ENCODE results near the gene EIF5A2.

The EIF5A2 gene

GRCh38 chr3:170908235-170909116 is at the start of gene EIF5A2:
TSS of gene EIF5A2 (minus strand) at chr3:170908637. CDS start at chr3:170907806, 831 bp downstream.
- TF ChIP-seq CTCF (IDR thresholded peaks at IDR 0.05; ENCODE audit: extremely low read depth, missing control alignments), result no peak
- DNase-seq (ENCODE audit: low spot score), result peak; percentile 92

- TF ChIP-seq CTCF (IDR thresholded peaks at IDR 0.05; ENCODE audit: extremely low read depth, missing control alignments), result no peak
- no peak for DNase-seq (ENCODE audit: low spot score)
Measured at GRCh38 chr3:170956647-170957046, 48.2 kb upstream of the EIF5A2 start.

- TF ChIP-seq CTCF (IDR thresholded peaks at IDR 0.05; ENCODE audit: extremely low read depth, missing control alignments), result no peak
- no peak for DNase-seq (ENCODE audit: low spot score)
Measured at GRCh38 chr3:170953736-170954135, 45.3 kb upstream of the EIF5A2 start.

- TF ChIP-seq CTCF (IDR thresholded peaks at IDR 0.05; ENCODE audit: extremely low read depth, missing control alignments), result no peak
- no peak for DNase-seq (ENCODE audit: low spot score)
Measured at GRCh38 chr3:170953229-170953628, 44.8 kb upstream of the EIF5A2 start.

GRCh38 chr3:170949211-170949610 is 40.8 kb upstream of the EIF5A2 start:
- no peak for TF ChIP-seq CTCF (IDR thresholded peaks at IDR 0.05; ENCODE audit: extremely low read depth, missing control alignments)
- DNase-seq (ENCODE audit: low spot score), result no peak

- no peak for TF ChIP-seq CTCF (IDR thresholded peaks at IDR 0.05; ENCODE audit: extremely low read depth, missing control alignments)
- DNase-seq (ENCODE audit: low spot score), result no peak
Measured at GRCh38 chr3:170947018-170947769, 38.8 kb upstream of the EIF5A2 start.

GRCh38 chr3:170942011-170942410 is 33.6 kb upstream of the EIF5A2 start:
- no peak for TF ChIP-seq CTCF (IDR thresholded peaks at IDR 0.05; ENCODE audit: extremely low read depth, missing control alignments)
- DNase-seq (ENCODE audit: low spot score), result no peak

All from GM20000 (cell line).